H4 (cell line): ENCODE measurements around the gene BIRC2. TPM values are rescaled to one million over a fixed set of nuclear protein-coding genes. Genes with fewer than 3 reads are reported as not detected.
A peak's percentile ranks its signal among the peaks of the same experiment; 100 is the strongest.
"Not testable (repeated sequence)": the region's sequence is repeated elsewhere in the genome, so short reads cannot be mapped to it uniquely, and the experiment has no call there.

Experiments
- DNase-seq: peaks from one replicate; pipeline ENCODE4 v3.0.0-alpha.2; 2015; ENCODE audit warnings: low spot score
- total RNA-seq: library from RNA; depleted of rRNA; stranded (reverse); fragments of >200 nt; shearing (Covaris generic); gene quantifications from 2 replicates; pipeline ENCODE4 v1.2.3, GENCODE V29; 2014; rRNA removed

The BIRC2 gene
- total RNA-seq = 41.1 and 63.7 TPM in 2 replicates

- DNase-seq = peak; percentile 86
Measured at GRCh38 chr11:102346748-102347461, at the start of gene BIRC2. Gene BIRC2 (plus strand): TSS chr11:102347214. CDS start chr11:102349855, 2,641 bp downstream.

- DNase-seq = not testable (repeated sequence)
Measured at GRCh38 chr11:102300837-102301236, 46.2 kb upstream of the BIRC2 start.

GRCh38 chr11:102302241-102302640, 44.8 kb upstream of the BIRC2 start:
- DNase-seq = no peak

GRCh38 chr11:102304686-102305085, 42.3 kb upstream of the BIRC2 start:
- no peak for DNase-seq

- DNase-seq = no peak
Measured at GRCh38 chr11:102305352-102306047, 41.5 kb upstream of the BIRC2 start.

GRCh38 chr11:102306048-102306597, 40.9 kb upstream of the BIRC2 start:
- DNase-seq = peak; percentile 61

- no peak for DNase-seq
Measured at GRCh38 chr11:102306817-102307726, 39.9 kb upstream of the BIRC2 start.

GRCh38 chr11:102307727-102308038, 39.3 kb upstream of the BIRC2 start:
- no peak for DNase-seq

GRCh38 chr11:102309621-102310541, 37.1 kb upstream of the BIRC2 start:
- no peak for DNase-seq

GRCh38 chr11:102312667-102313066, 34.3 kb upstream of the BIRC2 start:
- no peak for DNase-seq

GRCh38 chr11:102313238-102313940, 33.6 kb upstream of the BIRC2 start:
- DNase-seq = no peak

GRCh38 chr11:102314784-102315183, 32.2 kb upstream of the BIRC2 start:
- DNase-seq = no peak

GRCh38 chr11:102316346-102316904, 30.6 kb upstream of the BIRC2 start:
- DNase-seq = no peak

- peak; percentile 86 for DNase-seq
Measured at GRCh38 chr11:102317099-102317767, 29.8 kb upstream of the BIRC2 start, which contains the start of gene BIRC3. Gene BIRC3 (plus strand): TSS chr11:102317484. CDS start chr11:102324510, 7,026 bp downstream.

GRCh38 chr11:102317768-102318103, 29.3 kb upstream of the BIRC2 start:
- no peak for DNase-seq

- DNase-seq = no peak
Measured at GRCh38 chr11:102318469-102318868, 28.5 kb upstream of the BIRC2 start.

- no peak for DNase-seq
Measured at GRCh38 chr11:102319544-102319943, 27.5 kb upstream of the BIRC2 start.

- no peak for DNase-seq
Measured at GRCh38 chr11:102320188-102320587, 26.8 kb upstream of the BIRC2 start.

- no peak for DNase-seq
Measured at GRCh38 chr11:102320679-102321078, 26.3 kb upstream of the BIRC2 start.
